SK-N-SH (cell line): ENCODE data around the gene CETP. TPM values are rescaled to one million over a fixed set of nuclear protein-coding genes. Genes with fewer than 3 reads are reported as not detected.
A peak's percentile ranks its signal among the peaks of the same experiment; 100 is the strongest.

Source experiments
- CTCF ChIA-PET: fragments of 300-600, 350-600 bp; formaldehyde crosslinking; extraction: SDS; loops from one replicate; lab custom pipeline; 2021; lab: Yijun Ruan, JAX
- POLR2A ChIA-PET: fragments of 350-600 bp; sonication (Branson Sonifier 250); formaldehyde crosslinking; extraction: SDS; loops from one replicate; lab custom pipeline; 2020; ENCODE audit warnings: antibody characterized with exemption, inconsistent platforms; lab: Yijun Ruan, JAX
- DNase-seq: peaks from one replicate; pipeline ENCODE4 v3.0.0; 2012
- H2AFZ ChIP-seq: fragments of 200-600 bp; sonication (generic); 2 replicates; pipeline ENCODE4 v1.8.1; 2016; ENCODE audit warnings: antibody characterized with exemption, mild to moderate bottlenecking, low read depth
- H3F3A ChIP-seq: fragments of 200-600 bp; sonication (generic); replicated peaks from 2 replicates; pipeline ENCODE3; 2016; ENCODE audit warnings: antibody characterized with exemption, mild to moderate bottlenecking; ENCODE audit not compliant: insufficient read depth
- H3K27ac ChIP-seq, 2 experiments: fragments of 200-500 bp in 1 of 2; fragments of 200-600 bp in 1 of 2; sonication (Bioruptor generic) in 1 of 2; sonication (generic), shearing (Covaris generic) in 1 of 2; 2 replicates each; pipeline versions ENCODE4 v1.5.1 to v1.6.1; 2014 to 2016; ENCODE audit warnings: low read depth in 2 of 2, inconsistent platforms in 1 of 2, low read length in 1 of 2, mild to moderate bottlenecking in 1 of 2, mixed read lengths in 1 of 2
- H3K27me3 ChIP-seq: fragments of 200-600 bp; sonication (generic), shearing (Covaris generic); 2 replicates; pipeline ENCODE4 v1.6.1; 2016; ENCODE audit warnings: mixed run types; ENCODE audit not compliant: insufficient read depth
- H3K36me3 ChIP-seq, 2 experiments: fragments of 200-500 bp in 1 of 2; fragments of 200-600 bp in 1 of 2; sonication (Bioruptor generic) in 1 of 2; sonication (generic) in 1 of 2; replicated peaks in 1 of 2; 2 replicates each; pipeline versions ENCODE3 to v1.5.1; 2014 to 2016; ENCODE audit warnings: low read length in 1 of 2, mild to moderate bottlenecking in 1 of 2; ENCODE audit not compliant: insufficient read depth in 2 of 2, control insufficient read depth in 1 of 2
- H3K4me1 ChIP-seq, 2 experiments: fragments of 200-500 bp in 1 of 2; fragments of 200-600 bp in 1 of 2; sonication (Bioruptor generic) in 1 of 2; sonication (generic), shearing (Covaris generic) in 1 of 2; 2 replicates each; pipeline versions ENCODE4 v1.5.1 to v1.6.1; 2014 to 2016; ENCODE audit warnings: low read depth in 1 of 2, low read length in 1 of 2, mixed run types in 1 of 2; ENCODE audit not compliant: insufficient read depth in 2 of 2, control insufficient read depth in 1 of 2
- H3K4me2 ChIP-seq: fragments of 200-600 bp; sonication (generic), shearing (Covaris generic); 2 replicates; pipeline ENCODE4 v1.6.1; 2017; ENCODE audit warnings: mixed run types
- H3K4me3 ChIP-seq, 2 experiments: fragments of 200-500 bp in 1 of 2; fragments of 200-600 bp in 1 of 2; sonication (Bioruptor generic) in 1 of 2; sonication (generic), shearing (Covaris generic) in 1 of 2; 2 replicates each; pipeline versions ENCODE4 v1.5.1 to v1.8.1; 2014 to 2016; ENCODE audit warnings: low read depth in 2 of 2, inconsistent platforms in 1 of 2, low read length in 1 of 2, mild to moderate bottlenecking in 1 of 2, mixed read lengths in 1 of 2, moderate library complexity in 1 of 2
- H3K79me2 ChIP-seq: fragments of 200-600 bp; sonication (generic); 2 replicates; pipeline ENCODE4 v1.8.1; 2017; ENCODE audit warnings: mild to moderate bottlenecking; ENCODE audit not compliant: insufficient read depth
- H3K9ac ChIP-seq: fragments of 200-600 bp; sonication (generic); 2 replicates; pipeline ENCODE4 v1.6.1; 2017; ENCODE audit warnings: mixed run types
- H3K9me2 ChIP-seq: fragments of 200-600 bp; sonication (generic); 2 replicates; pipeline ENCODE4 v1.6.1; 2017; ENCODE audit warnings: mixed run types
- H3K9me3 ChIP-seq: fragments of 200-600 bp; sonication (generic); 2 replicates; pipeline ENCODE4 v1.6.1; 2017; ENCODE audit warnings: mixed run types, mild to moderate bottlenecking, moderate library complexity
- H4K20me1 ChIP-seq: fragments of 200-600 bp; sonication (generic); 2 replicates; pipeline ENCODE4 v1.6.1; 2017; ENCODE audit warnings: mild to moderate bottlenecking, mixed run types; ENCODE audit not compliant: insufficient read depth
- GABPA ChIP-seq: IDR thresholded peaks from 2 replicates; pipeline ENCODE4 v1.4.0; 2012; ENCODE audit warnings: low read depth, mild to moderate bottlenecking
- JUND ChIP-seq: IDR thresholded peaks from 2 replicates; pipeline ENCODE4 v1.4.0; 2012
- MEF2A ChIP-seq: IDR thresholded peaks from 2 replicates; pipeline ENCODE4 v1.4.0; 2012; ENCODE audit warnings: low read depth, borderline replicate concordance
- NRF1 ChIP-seq: IDR thresholded peaks from 2 replicates; pipeline ENCODE4 v1.6.1; 2012; ENCODE audit warnings: low read depth, mild to moderate bottlenecking, low read length
- RAD21 ChIP-seq: IDR thresholded peaks from 2 replicates; pipeline ENCODE4 v1.6.1; 2012; ENCODE audit warnings: mild to moderate bottlenecking, low read length
- RCOR1 ChIP-seq: fragments of 150-350 bp; IDR thresholded peaks from 2 replicates; pipeline ENCODE4 v1.6.1; 2017; ENCODE audit warnings: antibody characterized with exemption, low read length
- SMC3 ChIP-seq: IDR thresholded peaks from 2 replicates; pipeline ENCODE4 v1.6.1; 2012; ENCODE audit warnings: low read depth, low read length, improper control_type of control experiment
- TCF12 ChIP-seq: IDR thresholded peaks from 2 replicates; pipeline ENCODE4 v1.4.0; 2012
- TEAD4 ChIP-seq: IDR thresholded peaks from 2 replicates; pipeline ENCODE4 v1.4.0; 2012; ENCODE audit warnings: mild to moderate bottlenecking, borderline replicate concordance; ENCODE audit not compliant: insufficient read depth
- YY1 ChIP-seq: IDR thresholded peaks from 2 replicates; pipeline ENCODE4 v1.4.0; 2012; ENCODE audit warnings: low read depth, mild to moderate bottlenecking
- WGBS: methylation state at CpG from one replicate; pipeline ENCODE4 v1.1.6; 2017; ENCODE audit warnings: low lambda C conversion rate; 5-methylcytosine and 5-hydroxymethylcytosine counted together
- polyA plus RNA-seq, 3 experiments: library from polyadenylated mRNA; depleted of rRNA; stranded (reverse); fragments of >200 nt; gene quantifications; 2 replicates each; pipeline ENCODE4 v1.2.3, GENCODE V29; 2012
- TF ChIP-seq, protein P1 (sequence below): IDR thresholded peaks from 2 replicates; pipeline ENCODE4 v1.6.1; 2012; ENCODE audit warnings: mild to moderate bottlenecking, low read depth, low read length, moderate library complexity
- TF ChIP-seq, protein P2 (sequence below): IDR thresholded peaks from 2 replicates; pipeline ENCODE4; 2012
- TF ChIP-seq, protein P3 (sequence below): fragments of 150-350 bp; IDR thresholded peaks from 2 replicates; pipeline ENCODE4 v1.6.1; 2017; ENCODE audit warnings: antibody characterized with exemption, low read length, low read depth, borderline replicate concordance

CETP gene
- polyA plus RNA-seq, 1 of the 3 experiments (the other 2 are of a cell fraction): not detected

DNA sequence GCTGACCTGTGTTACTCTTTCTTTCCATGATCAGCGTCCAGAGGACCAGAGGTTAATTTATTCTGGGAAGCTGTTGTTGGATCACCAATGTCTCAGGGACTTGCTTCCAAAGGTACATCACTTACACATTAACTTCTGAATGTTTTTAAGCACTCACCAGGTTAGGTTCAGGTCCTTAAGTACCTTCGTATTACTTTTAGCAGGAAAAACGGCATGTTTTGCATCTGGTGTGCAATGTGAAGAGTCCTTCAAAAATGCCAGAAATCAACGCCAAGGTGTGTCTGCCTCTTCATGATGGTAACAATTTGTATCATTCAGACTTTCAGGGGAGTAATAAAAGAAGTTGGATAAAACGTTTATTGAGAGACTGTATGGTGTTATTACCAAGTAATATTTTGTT is 26.5 kb upstream of the CETP start:
- ChIA-PET CTCF (interaction anchor here (0.7 kb wide), 1 partner anchor 67 kb away, joined by 3 read pairs; no protein-coding TSS in a partner anchor), POLR2A (interaction anchor here (5.8 kb wide), 1 partner anchor 60 kb away, joined by 43 read pairs; no protein-coding TSS in a partner anchor)
- no peaks in the 10 kb centered on the region for H3K27me3 ChIP-seq
- WGBS: 85% methylated on average over 5 of the region's 5 CpGs
- H3K4me1 ChIP-seq: peaks cover 18 to 32% of the 10 kb centered on the region in 2 experiments; a peak in 3 of 4 replicates
- no peak for DNase-seq
- H4K20me1 ChIP-seq: peaks cover 67% of the 10 kb centered on the region
- peaks cover 14% of the 10 kb centered on the region for H3F3A ChIP-seq
- peak overlapping the region in 1 of 2 experiments; percentile 84; a peak in 1 of 4 replicates for H3K4me3 ChIP-seq
- peak overlapping the region; percentile 66; the same call in 1 of the 2 replicates for H3K4me2 ChIP-seq
- H3K9ac ChIP-seq: 0 out of 2 replicates have a peak overlapping the region, but pooled peaks have one; percentile 8
- no peak overlapping the region for H2AFZ ChIP-seq
- H3K79me2 ChIP-seq: peaks cover 81% of the 10 kb centered on the region
- H3K36me3 ChIP-seq: peaks cover 51 to 56% of the 10 kb centered on the region in 2 experiments
- H3K9me2 ChIP-seq: no peaks in the 10 kb centered on the region
- H3K27ac ChIP-seq: no peak overlapping the region
- no peaks in the 10 kb centered on the region for H3K9me3 ChIP-seq
- TF ChIP-seq MEF2A (no peak), NRF1 (no peak), TCF12 (no peak), YY1 (no peak), TEAD4 (no peak), RCOR1 (no peak), GABPA (no peak), JUND (no peak), SMC3 (no peak), RAD21 (no peak)
- TF ChIP-seq, protein P1, sequence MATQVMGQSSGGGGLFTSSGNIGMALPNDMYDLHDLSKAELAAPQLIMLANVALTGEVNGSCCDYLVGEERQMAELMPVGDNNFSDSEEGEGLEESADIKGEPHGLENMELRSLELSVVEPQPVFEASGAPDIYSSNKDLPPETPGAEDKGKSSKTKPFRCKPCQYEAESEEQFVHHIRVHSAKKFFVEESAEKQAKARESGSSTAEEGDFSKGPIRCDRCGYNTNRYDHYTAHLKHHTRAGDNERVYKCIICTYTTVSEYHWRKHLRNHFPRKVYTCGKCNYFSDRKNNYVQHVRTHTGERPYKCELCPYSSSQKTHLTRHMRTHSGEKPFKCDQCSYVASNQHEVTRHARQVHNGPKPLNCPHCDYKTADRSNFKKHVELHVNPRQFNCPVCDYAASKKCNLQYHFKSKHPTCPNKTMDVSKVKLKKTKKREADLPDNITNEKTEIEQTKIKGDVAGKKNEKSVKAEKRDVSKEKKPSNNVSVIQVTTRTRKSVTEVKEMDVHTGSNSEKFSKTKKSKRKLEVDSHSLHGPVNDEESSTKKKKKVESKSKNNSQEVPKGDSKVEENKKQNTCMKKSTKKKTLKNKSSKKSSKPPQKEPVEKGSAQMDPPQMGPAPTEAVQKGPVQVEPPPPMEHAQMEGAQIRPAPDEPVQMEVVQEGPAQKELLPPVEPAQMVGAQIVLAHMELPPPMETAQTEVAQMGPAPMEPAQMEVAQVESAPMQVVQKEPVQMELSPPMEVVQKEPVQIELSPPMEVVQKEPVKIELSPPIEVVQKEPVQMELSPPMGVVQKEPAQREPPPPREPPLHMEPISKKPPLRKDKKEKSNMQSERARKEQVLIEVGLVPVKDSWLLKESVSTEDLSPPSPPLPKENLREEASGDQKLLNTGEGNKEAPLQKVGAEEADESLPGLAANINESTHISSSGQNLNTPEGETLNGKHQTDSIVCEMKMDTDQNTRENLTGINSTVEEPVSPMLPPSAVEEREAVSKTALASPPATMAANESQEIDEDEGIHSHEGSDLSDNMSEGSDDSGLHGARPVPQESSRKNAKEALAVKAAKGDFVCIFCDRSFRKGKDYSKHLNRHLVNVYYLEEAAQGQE: no peak
- TF ChIP-seq, protein P2, sequence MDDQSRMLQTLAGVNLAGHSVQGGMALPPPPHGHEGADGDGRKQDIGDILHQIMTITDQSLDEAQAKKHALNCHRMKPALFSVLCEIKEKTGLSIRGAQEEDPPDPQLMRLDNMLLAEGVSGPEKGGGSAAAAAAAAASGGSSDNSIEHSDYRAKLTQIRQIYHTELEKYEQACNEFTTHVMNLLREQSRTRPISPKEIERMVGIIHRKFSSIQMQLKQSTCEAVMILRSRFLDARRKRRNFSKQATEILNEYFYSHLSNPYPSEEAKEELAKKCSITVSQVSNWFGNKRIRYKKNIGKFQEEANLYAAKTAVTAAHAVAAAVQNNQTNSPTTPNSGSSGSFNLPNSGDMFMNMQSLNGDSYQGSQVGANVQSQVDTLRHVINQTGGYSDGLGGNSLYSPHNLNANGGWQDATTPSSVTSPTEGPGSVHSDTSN: no peak
- TF ChIP-seq, protein P3, sequence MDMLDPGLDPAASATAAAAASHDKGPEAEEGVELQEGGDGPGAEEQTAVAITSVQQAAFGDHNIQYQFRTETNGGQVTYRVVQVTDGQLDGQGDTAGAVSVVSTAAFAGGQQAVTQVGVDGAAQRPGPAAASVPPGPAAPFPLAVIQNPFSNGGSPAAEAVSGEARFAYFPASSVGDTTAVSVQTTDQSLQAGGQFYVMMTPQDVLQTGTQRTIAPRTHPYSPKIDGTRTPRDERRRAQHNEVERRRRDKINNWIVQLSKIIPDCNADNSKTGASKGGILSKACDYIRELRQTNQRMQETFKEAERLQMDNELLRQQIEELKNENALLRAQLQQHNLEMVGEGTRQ: no peak
